CD4-positive, alpha-beta T cell treated with Interleukin-4 for 1 hour (primary cell): ENCODE results near the gene CMPK1.
"Not testable (repeated sequence)": the region's sequence is repeated elsewhere in the genome, so short reads cannot be mapped to it uniquely, and the experiment has no call there.

Experiments used
- DNase-seq, 2 donors: peaks; one replicate each; pipeline ENCODE4 v3.0.0-alpha.2; 2020 to 2022

Gene CMPK1

DNA sequence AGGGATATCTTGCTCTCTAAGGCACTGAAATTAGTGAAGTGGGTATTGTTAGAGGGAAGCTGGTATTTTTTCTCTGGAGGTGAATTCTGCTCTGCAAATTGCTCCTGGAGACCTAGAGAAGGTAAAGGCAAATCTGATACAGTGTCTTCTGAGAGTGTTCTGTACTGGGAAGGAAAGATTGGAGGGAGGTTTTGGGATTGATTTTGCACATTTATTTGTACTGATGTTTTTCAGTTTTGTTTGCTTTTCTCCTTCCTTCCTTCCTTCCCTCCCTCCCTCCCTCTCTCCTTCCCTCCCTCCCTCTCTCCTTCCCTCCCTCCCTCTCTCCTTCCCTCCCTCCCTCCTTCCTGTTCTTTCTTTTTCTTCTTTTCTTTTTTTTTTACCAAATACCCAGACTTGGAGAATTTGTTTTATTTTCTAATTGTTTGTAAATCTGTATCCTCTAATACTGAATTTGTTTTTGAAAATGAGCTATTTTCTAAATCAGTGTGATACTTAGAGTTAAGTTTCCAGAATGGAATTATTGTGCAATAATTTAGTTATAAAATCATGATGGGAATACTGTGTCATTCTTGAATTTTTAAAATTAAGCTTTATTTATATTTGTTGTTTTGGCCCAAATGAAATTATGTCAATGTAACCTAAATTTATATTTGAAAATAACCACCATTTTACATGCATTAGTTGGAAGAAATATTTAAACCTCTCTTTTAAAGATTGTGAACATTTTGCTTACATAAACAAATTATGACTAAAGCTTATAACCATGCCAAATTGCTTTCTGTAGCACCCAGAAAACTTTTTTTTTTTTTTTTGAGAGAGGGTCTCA, 4.9 kb downstream of the CMPK1 start:
- DNase-seq: no peak

DNA sequence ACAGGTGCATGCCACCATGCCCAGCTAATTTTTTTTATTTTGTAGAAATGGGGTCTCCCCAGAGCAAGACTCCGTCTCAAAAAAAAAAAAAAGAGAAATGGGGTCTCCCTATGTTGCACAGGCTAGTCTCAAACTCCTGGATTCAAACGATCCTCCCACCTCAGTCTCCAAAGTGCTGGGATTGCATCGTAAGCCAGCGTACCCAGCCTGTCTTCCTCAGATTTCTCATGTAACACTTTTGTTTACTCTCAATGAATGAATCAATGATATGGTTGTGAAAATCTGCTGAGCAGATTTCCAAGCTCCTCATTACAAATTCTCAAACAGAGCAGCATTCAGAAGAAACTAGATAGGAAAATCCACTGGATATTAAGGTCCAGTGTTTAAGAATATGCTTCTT, 6.6 kb downstream of the CMPK1 start:
- no peak for DNase-seq

DNA sequence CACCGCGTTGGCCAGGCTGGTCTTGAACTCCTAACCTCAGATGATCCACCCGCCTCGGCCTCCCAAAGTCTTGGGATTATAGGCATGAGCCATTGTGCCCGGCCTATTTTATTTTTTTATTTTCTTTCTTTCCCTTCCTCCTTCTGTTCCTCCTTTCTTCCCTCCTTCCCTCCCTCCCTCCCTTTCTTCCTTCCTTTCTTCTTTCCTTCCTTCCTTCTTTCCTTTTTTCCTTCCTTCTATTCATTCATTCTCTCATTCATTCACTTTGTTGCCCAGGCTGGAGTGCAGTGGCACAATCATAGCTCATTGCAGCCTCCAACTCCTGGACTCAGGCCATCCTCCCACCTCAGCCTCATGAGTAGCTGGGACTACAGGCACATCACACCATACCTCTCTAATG, 13.4 kb downstream of the CMPK1 start:
- DNase-seq: not testable (repeated sequence)

DNA sequence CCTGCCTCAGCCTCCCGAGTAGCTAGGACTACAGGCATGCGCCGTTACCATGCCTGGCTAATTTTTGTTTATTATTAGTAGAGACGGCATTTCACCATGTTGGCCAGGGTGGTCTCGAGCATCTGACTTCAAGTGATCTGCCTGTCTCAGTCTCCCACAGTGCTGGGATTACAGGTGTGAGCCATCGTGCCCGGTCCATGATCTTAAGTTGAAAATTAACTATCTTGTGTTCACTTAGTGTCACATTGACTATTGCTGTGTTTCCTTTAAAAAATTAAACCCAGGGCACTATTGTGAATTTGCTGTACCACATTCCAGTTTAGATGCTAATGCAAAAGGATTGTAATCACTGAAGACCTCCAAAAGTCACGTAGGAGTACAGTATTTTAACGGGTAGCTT, 14.1 kb downstream of the CMPK1 start:
- DNase-seq: no peak

DNA sequence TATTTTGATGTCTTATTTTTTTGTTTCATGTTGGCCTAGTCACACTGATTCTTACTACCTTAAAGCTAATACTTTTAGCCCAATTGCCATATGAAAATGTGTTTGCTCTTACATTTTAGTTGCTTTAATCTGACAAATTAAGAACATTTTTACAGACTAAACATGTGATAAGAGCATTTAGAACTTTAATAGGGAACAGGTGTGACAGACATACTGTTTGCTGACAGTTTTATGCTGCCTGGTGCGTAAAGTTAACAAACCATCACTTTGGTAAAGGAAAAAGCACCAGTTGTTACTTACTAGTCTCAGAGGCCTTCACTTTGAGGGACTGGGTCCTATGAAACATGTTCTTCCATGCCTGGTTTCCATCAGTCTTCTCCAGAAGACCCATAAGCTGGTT, 14.7 kb downstream of the CMPK1 start:
- no peak for DNase-seq

DNA sequence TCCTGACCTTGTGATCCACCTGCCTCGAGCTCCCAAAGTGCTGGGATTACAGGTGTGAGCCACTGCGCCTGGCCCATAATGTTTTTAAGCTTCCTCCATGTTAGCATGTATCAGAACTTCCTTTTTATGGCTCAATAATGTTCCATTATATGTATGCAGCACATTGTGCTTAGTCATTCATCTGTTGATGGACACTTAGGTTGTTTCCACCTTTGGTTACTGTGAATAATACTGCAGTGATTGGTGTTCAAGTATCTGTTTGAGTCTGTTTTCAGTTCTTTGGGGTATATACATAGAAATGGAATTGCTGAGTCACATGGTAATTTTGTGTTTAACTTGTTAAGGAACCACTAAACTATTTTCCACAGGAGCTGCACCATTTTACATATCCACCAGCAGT, 17.7 kb downstream of the CMPK1 start:
- no peak for DNase-seq

DNA sequence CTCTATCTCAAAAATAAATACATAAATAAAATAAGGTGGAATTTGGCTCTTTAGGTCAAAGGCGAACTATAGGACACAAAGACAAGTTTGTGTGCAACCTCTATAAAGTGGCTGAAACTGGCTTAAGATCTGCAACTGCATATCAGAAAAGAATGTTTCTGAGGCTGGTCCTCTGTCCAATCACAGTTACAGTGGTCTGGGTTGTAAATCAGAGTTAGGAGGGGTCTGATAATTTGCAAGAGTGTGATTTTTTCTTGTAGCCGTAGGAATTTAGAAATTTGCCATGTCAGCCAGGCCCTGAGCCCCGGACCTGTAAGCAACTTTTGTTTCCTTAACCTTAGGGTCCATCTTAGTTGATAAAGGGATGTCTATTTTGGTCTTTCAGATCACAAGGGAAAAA, 27.8 kb downstream of the CMPK1 start:
- DNase-seq: no peak

DNA sequence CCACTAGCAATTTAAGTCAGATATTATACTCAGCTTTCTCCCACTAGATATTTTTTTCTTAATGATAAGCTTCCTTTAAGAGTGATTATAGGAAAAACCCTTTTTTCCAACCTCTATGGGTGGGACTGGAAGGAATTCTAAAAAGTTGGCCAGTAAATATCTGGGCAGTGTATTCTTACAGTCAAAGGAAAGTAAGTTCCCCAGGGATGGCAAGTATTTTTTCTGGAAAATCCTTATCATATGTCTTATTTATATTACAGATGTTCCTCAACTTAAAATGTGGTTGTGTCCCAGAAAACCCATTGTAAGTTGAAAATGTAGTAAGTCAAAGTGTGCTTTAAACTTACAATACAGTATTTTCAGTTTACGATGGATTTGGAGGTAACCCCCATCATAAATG, 29.2 kb downstream of the CMPK1 start:
- DNase-seq: no peak

DNA sequence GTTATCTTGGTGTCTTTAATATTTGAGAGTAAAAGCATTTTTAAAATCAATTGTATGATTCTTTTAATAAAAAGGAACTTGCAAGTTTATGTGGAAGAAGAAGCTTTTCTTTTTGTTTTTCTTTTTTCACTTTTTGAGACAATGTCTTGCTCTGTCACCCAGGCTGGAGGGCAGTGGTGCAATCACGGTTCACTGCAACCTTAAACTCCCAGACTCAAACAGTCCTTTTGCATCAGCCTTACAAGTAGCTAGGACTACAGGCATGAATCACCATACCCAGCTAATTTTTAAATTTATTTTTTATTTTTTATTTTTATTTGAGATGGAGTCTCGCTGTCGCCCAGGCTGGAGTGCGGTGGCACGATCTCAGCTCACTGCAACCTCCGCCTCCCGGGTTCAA, 34.1 kb downstream of the CMPK1 start:
- no peak for DNase-seq

DNA sequence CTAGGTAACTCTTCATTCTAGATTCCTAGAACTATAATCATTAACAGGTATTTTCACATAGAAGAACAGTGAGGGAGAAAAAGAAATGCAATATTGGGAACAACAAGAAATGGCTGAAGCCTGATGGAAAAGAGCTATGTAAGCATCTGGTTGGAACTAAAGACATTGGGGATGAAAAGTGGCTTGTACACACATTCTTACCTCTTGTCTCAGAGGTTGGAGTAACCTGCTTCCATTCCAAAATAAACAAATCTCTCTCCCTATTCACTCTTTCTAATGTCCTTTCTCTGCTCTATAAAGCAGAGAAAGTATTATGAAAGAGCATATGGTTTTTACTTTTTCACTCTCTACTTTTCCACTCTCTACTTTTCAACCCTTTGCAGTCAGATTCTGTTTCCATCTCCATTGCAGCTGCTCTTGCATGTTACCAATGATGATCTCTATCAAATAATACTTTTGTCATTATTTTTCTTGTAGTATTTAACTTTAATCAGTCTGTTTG, 37.5 kb downstream of the CMPK1 start:
- no peak for DNase-seq

DNA sequence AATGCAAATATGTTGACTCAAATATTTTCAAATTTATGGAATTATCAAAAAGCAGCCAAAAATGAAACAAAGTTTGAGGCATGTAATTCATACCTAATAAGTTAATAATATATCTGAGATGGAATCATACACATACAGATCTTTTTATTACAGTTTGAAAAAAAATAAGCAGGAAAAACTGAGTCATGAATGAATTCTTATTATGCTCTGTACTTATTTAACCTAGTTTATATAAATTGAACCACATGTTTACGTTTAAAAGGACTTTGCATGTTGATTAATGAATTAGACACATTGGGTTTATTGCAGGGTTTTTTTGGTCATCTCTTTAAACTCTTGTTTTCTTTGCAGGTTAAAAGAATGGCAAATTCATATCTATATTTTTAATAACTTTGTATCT, 40.9 kb downstream of the CMPK1 start:
- DNase-seq: no peak

DNA sequence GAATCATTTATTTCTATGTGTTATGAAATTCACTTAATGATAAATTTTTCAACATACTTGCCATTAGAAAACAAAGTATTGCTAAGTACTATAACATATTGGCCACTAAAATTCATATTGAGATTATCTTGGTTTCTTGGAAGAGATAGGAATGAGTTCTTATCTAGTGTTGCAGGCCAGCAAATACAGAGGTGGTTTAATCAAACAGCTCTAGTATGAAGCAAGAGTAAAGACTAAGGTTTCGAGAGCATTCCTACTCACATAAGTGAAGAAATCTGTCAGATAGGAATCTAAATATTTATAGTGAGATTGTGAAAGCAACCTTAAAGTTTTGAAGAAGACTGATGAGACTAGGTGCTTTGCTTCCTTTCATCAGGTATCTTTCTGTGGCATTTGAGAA, 44.6 kb downstream of the CMPK1 start:
- DNase-seq: no peak

DNA sequence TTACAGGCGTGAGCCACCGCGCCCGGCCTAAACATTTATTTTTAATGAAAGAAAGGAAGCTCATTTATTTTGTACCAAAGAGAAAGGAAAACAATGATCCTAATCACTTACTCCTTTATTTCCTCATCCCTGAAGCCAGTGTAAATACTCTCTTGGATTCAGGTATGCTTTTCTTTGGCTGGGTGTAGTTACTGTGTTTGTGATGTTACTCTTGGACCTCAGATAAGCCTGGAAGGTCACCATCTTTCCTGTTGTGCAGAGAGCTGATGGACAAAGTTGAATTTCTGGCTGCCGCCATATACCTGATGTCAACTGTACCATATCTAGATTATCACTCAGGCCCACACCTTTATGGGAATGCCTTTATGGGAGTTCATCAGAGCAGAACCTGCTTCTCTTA, 47.1 kb downstream of the CMPK1 start:
- DNase-seq: no peak

DNA sequence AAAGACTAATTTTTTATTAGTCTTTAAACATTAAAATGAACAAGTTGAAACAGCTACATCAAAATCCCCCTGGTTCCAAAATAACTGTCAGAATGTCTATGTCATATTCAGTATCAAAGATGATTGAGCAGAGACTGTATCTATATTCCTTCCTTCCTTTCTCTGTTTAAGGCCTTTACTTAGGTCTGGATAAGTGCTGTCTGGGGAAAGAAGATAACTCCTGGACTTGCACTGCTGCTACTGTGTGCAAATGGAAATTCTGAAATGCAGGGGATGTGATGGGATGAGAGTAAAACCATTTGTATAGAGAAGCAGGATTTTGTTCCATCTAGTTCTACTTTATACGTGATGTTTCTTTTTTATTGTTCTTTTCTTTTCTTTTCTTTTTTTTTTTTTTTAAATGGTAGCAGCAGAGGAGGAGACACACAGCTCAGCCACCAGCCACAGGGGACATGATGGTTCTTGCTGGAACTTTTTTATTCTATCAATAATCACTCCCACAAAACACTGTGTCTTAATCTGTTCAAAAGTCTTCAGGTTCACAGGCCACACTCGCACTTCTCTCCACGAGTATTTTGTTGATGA, 48.9 kb downstream of the CMPK1 start:
- no peak for DNase-seq

DNA sequence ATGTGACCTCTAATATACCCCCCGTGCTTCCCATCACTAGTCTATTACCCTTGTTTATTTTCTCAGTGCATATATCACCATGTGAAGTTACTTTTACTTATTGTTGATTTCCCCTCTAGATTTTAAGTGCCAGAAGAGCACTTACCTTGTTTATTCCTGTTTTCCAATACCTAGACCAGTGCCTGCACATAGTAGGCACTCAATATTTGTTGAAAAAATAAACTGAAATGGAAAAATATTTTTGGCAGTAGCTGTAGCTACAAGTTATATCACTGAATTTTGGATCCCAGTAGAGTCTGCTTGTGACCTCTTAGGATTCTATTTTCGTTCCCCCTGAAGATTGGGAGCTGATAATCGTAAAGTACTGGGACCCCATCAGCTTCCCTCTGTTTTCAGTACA, 50.5 kb downstream of the CMPK1 start:
- no peak for DNase-seq

DNA sequence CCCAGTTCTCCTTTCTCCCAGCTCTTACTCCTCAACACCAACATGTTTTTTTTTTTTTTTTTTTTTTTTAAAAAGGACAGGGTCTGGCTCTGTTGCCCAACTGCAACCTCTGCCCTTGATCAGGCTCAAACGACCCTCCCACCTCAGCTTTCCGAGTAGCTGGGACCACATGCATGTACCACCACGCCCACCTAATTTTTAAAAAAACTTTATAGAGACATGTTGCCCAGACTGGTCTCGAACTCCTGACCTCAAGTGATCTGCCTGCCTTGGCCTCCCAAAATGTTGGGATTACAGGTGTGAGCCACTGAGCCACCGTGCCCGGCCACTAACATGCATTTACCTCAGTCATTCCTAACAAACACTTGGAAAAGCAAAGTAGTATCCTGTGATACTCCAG, 51.4 kb downstream of the CMPK1 start:
- DNase-seq: no peak

DNA sequence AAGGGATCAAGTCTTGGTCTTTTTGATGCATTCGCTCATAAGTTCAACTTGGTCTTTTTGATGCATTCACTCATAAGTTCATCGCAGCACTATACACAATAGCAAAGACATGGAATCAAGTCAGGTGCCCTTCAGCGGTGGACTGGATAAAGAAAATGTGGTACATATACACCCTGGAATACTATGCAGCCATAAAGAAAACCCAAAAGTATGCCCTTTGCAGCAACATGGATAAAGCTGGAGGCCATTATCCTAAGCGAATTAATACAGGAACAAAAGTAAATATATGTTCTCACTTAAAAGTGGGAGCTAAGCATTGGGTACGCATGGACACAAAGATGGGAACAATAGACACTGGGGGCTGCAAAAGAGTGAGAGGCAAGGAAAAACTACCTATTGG, 52.7 kb downstream of the CMPK1 start:
- DNase-seq: no peak

DNA sequence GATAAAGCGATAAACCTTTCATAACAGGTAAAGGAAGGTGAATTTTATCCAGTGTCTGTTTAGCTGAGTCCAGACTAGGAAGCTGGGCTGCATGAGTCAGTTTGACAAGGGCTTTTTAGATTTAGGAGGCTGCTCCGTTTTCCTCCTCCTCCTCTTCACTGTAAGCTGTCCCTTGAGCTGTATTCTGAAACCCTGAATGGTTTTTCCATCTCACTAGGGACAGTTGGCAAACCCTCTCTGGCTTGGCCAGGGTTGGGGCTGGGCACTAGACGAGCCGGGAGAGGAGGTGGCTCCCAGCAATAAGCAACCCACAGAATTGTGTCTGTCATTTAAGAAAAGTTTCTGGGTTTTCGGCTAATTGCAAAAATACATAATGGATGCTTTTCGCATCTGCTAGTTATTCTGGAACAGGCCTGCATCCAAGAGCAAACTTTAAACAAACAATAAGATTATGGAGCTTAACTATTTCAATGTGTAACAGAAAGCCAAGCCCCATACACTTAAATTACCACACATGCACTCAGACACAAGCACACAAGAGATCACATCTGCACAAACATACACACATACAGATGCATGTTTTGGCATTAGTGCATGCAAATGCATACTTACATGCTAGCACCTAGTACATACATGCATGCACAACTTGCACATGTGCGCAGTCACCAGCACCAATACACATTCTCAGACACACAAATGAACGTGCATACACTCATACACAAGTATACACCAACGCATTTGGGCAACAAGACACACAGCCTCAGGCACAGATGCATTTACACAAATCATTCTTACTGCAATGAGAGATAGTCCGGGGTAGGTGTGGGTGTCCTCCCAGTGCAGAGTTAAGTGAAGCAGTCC, 54.7 kb downstream of the CMPK1 start:
- DNase-seq: no peak

DNA sequence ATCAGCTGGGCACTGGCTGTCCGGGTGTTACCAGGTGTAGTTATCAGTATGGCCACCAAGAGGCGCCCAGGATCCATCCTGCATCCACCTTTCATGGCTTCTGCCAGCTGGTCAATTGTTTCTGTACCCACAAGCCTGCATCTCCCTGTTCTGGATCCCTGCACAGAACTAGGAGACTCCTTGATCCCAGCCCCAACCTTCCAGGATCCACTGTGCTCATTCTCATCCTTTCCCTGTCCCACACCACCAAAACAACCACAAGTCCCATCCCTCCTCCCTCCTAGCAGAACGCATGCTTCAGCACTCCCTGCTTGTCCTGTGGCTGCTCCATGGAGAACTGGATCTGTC, 55.3 kb downstream of the CMPK1 start:
- DNase-seq: peak; percentile 25 to 27

DNA sequence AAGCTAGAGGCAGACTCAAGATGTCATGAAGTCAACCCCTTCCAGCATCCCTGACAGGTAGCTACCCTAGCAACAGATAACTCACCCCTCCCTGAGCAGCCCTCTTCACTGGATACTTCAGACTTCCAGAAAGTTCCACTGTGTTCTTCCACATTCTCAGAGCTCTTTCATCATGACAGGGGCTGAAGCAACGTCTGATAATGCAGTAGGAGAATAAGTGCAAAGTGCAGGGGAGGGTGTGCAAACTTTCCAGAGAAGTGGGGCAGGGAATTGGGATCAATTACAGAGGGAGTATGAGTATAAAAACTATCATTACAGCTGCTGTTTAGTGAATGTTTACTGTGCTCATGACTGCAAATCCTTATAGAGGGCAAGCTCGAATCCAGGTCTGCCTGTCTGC, 56.1 kb downstream of the CMPK1 start:
- DNase-seq: no peak

DNA sequence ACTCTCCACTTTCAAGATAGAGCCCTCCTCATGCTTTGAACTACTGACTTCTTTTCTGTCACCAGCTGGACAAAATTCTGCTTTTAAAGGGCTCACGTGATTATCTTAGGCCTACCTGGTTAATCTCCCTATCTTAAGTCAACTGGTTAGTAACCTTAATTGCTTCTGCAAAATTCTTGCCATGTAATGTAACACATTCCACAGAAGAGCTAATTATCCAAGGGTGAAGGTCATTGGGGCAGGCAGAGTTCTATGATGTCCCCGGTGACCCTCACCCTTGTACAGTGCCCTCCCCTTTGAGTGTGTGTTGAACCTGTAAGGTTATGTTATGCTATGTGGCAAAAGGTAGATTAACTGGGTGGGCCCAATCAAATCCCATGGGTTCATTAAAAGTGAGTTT, 57.3 kb downstream of the CMPK1 start:
- DNase-seq: no peak

DNA sequence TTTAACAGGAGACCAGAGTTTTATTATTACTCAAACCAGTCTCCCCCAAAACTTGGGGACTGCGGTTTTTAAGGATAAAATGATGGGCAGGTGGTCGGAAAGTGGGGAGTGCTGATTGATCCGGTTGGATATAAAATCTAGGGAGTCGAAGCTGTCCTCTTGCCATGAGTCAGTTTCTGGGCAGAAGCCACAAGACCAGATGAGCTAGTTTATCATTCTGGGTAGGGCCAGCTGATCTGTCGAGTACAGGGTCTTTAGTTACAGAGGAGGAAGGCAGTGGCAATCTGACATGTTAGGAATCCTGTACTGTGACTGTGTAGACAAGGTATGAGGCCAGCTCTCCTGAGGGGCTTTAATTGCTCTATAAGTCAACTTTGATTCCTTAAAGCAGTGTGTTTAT, 59.6 kb downstream of the CMPK1 start:
- DNase-seq: no peak

DNA sequence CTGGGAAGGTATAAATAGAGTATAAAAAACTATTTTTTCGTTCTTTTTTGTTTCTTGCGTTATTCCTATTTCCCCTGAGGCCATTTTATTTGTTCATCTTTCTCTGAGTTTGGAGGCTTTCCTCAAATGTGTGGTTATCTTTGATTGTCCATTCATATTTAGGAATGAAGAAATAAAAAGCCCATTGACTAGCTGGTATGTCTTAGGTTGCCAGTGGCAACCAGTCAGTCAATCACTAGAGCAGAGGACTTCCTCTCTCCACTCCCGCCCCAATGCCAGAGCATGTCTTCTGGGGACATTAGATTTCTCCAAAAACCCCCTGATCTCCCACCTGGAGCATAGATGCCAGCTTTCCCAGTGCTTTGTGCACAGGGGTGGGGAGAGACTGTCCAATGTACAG, 61.8 kb downstream of the CMPK1 start:
- no peak for DNase-seq

DNA sequence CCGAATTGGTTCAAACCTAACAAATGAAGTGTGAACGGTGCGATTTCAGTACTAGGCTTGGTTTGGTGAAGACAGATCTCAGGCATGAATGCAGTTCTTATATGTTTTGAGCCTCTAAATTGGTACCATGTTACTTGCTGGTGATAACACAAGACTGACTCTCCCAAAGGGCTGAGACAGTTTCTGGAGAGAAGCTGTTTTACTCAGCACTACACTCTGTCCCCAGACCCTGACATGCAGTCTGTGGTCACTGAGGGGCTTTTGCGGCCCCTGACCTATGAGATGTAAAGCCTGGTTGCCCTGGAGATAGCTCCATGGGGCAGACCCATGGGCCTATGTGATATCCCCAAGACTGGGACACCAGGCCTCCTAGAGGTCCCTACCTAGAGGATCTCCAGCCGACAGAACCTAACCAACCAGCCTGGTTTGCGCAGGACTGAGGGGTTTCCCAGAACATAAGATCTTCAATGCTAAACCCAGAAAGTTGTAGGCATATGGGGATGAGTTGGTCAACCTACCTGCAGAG, 63.1 kb downstream of the CMPK1 start:
- DNase-seq: no peak
